ENCODE results near the gene NCAPG. TPM values are rescaled to one million over a fixed set of nuclear protein-coding genes. Genes with fewer than 3 reads are reported as not detected.

Gene NCAPG
- total RNA-seq, 1 donor from 2014 or later, result 211 TPM

- Histone ChIP-seq H3K4me1 (no peaks in the 10 kb centered on the region), H3K36me3 (no peaks in the 10 kb centered on the region), H3K9ac (no peak overlapping the region), H2AFZ (replicated peaks) (no peak overlapping the region), H3K9me3 (ENCODE audit: low read depth) (no peaks in the 10 kb centered on the region), H3K4me2 (no peak overlapping the region), H4K20me1 (ENCODE audit: low read depth) (no peaks in the 10 kb centered on the region), H3F3A (ENCODE audit: low read depth) (no peaks in the 10 kb centered on the region), H3K27me3 (no peaks in the 10 kb centered on the region), H3K4me3 (no peak overlapping the region), H3K27ac (no peak overlapping the region), H3K79me2 (ENCODE audit: low read depth) (no peaks in the 10 kb centered on the region)
- no peak overlapping the region for H3K4me3 Mint-ChIP-seq
- no peaks in the 10 kb centered on the region for H3K27me3 Mint-ChIP-seq (ENCODE audit: insufficient read depth, low read depth)
- no peak for TF ChIP-seq EZH2 (IDR thresholded peaks at IDR 0.05)
- TF ChIP-seq, protein P1, sequence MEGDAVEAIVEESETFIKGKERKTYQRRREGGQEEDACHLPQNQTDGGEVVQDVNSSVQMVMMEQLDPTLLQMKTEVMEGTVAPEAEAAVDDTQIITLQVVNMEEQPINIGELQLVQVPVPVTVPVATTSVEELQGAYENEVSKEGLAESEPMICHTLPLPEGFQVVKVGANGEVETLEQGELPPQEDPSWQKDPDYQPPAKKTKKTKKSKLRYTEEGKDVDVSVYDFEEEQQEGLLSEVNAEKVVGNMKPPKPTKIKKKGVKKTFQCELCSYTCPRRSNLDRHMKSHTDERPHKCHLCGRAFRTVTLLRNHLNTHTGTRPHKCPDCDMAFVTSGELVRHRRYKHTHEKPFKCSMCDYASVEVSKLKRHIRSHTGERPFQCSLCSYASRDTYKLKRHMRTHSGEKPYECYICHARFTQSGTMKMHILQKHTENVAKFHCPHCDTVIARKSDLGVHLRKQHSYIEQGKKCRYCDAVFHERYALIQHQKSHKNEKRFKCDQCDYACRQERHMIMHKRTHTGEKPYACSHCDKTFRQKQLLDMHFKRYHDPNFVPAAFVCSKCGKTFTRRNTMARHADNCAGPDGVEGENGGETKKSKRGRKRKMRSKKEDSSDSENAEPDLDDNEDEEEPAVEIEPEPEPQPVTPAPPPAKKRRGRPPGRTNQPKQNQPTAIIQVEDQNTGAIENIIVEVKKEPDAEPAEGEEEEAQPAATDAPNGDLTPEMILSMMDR (IDR thresholded peaks at IDR 0.05), result no peak
- TF ChIP-seq EZH2phosphoT487 (IDR thresholded peaks at IDR 0.05), result no peak
- H3K36me3 Mint-ChIP-seq, result no peaks in the 10 kb centered on the region
- H3K9me3 Mint-ChIP-seq, result peaks cover 10% of the 10 kb centered on the region
- H3K4me1 Mint-ChIP-seq, result peaks cover 4% of the 10 kb centered on the region
- DNase-seq (ENCODE audit: low spot score), result no peak
- no peak overlapping the region for H3K27ac Mint-ChIP-seq
Observed at GRCh38 chr4:17769406-17770174, 41.2 kb upstream of the NCAPG start.

GRCh38 chr4:17770845-17771244, 39.9 kb upstream of the NCAPG start:
- Histone ChIP-seq H3K79me2 (ENCODE audit: low read depth) (no peaks in the 10 kb centered on the region), H3F3A (ENCODE audit: low read depth) (no peaks in the 10 kb centered on the region), H3K4me1 (no peaks in the 10 kb centered on the region), H2AFZ (replicated peaks) (no peak overlapping the region), H3K27ac (no peak overlapping the region), H3K4me3 (no peak overlapping the region), H3K36me3 (no peaks in the 10 kb centered on the region), H3K4me2 (no peak overlapping the region), H3K9ac (no peak overlapping the region), H3K9me3 (ENCODE audit: low read depth) (no peaks in the 10 kb centered on the region), H4K20me1 (ENCODE audit: low read depth) (no peaks in the 10 kb centered on the region), H3K27me3 (no peaks in the 10 kb centered on the region)
- H3K27ac Mint-ChIP-seq, result no peak overlapping the region
- peaks cover 4% of the 10 kb centered on the region for H3K4me1 Mint-ChIP-seq
- no peaks in the 10 kb centered on the region for H3K36me3 Mint-ChIP-seq
- TF ChIP-seq EZH2 (IDR thresholded peaks at IDR 0.05), result no peak
- TF ChIP-seq, protein P1 (IDR thresholded peaks at IDR 0.05), result no peak
- no peak for TF ChIP-seq EZH2phosphoT487 (IDR thresholded peaks at IDR 0.05)
- no peak for DNase-seq (ENCODE audit: low spot score)
- H3K9me3 Mint-ChIP-seq, result peaks cover 10% of the 10 kb centered on the region
- H3K4me3 Mint-ChIP-seq, result no peak overlapping the region
- H3K27me3 Mint-ChIP-seq (ENCODE audit: insufficient read depth, low read depth), result no peaks in the 10 kb centered on the region

DNA sequence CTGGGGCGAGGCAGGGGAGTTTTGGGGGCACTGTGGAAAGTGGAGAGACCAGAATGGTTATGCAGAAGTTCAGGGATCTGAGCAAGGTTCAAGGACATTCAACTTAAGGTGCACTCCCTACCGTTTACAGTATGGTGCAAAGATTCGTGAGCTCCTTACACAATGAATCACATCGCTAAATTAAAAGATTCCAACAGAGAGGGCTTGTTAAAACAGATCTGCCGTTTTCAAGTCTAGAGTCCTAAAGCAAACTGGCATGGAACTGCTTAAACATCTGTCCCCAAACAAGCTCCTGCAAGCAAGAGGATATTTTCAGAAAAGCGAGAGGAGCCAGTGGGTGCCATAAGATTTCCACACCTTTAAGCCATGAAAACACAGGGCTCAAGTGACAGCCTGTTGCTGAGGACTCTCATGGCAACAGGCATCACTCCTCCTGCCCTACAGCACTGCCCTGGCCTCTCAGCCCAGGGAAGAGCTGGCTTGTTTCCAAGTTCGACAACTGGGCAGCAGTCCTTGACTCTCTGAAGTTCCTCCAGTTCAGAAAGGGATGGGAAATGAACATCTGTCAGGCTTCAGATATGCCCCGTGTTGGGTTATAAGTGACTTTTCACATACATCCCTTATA, 39.4 kb upstream of the NCAPG start:
- Mint-ChIP-seq H3K4me3 (no peak overlapping the region), H3K36me3 (no peaks in the 10 kb centered on the region), H3K27ac (no peak overlapping the region), H3K9me3 (peaks cover 6% of the 10 kb centered on the region), H3K27me3 (ENCODE audit: insufficient read depth, low read depth) (no peaks in the 10 kb centered on the region), H3K4me1 (peaks cover 4% of the 10 kb centered on the region)
- Histone ChIP-seq H3K27ac (no peak overlapping the region), H3K4me3 (no peak overlapping the region), H3K27me3 (no peaks in the 10 kb centered on the region), H3F3A (ENCODE audit: low read depth) (no peaks in the 10 kb centered on the region), H2AFZ (replicated peaks) (no peak overlapping the region), H3K79me2 (ENCODE audit: low read depth) (no peaks in the 10 kb centered on the region), H3K4me2 (no peak overlapping the region), H4K20me1 (ENCODE audit: low read depth) (no peaks in the 10 kb centered on the region), H3K9ac (no peak overlapping the region), H3K36me3 (no peaks in the 10 kb centered on the region), H3K4me1 (no peaks in the 10 kb centered on the region), H3K9me3 (ENCODE audit: low read depth) (no peaks in the 10 kb centered on the region)
- no peak for DNase-seq (ENCODE audit: low spot score)
- TF ChIP-seq, protein P1 (IDR thresholded peaks at IDR 0.05), result no peak
- TF ChIP-seq EZH2 (IDR thresholded peaks at IDR 0.05) (no peak), EZH2phosphoT487 (IDR thresholded peaks at IDR 0.05) (no peak)

Data from neural progenitor cell (in vitro differentiated cells).